Activated CD8-positive, alpha-beta T cell treated with anti-CD3 and anti-CD28 coated beads for 36 hours (primary cell): Measurements from ENCODE around the gene CTDSPL. TPM values are rescaled to one million over a fixed set of nuclear protein-coding genes. Genes with fewer than 3 reads are reported as not detected.

Experiments used
- ATAC-seq: fragments of 200-7000 bp; cut with Tn5 transposase; one replicate; pipeline ENCODE4 v1.10.0; 2021; ENCODE audit warnings: mild to moderate bottlenecking, moderate library complexity
- CTCF ChIA-PET: fragments of 350-600 bp; sonication (Branson Sonifier 250); formaldehyde crosslinking; loops from one replicate; lab custom pipeline; 2021; ENCODE audit warnings: antibody characterized with exemption; lab: Charles Lee
- POLR2A ChIA-PET: fragments of 350-600 bp; sonication (Branson Sonifier 250); formaldehyde crosslinking; loops from one replicate; lab custom pipeline; 2021; ENCODE audit warnings: antibody characterized with exemption; lab: Charles Lee
- DNase-seq: peaks from one replicate; pipeline ENCODE4 v3.0.0-alpha.2; 2020
- H3K27ac Mint-ChIP-seq: one replicate; pipeline ENCODE4 v1.8.0; 2021; ENCODE audit warnings: mild to moderate bottlenecking, mixed read lengths
- H3K27me3 Mint-ChIP-seq: one replicate; pipeline ENCODE4 v1.8.0; 2021; ENCODE audit warnings: mixed read lengths
- H3K36me3 Mint-ChIP-seq: one replicate; pipeline ENCODE4 v1.8.0; 2021; ENCODE audit warnings: low read depth, mixed read lengths
- H3K4me1 Mint-ChIP-seq: one replicate; pipeline ENCODE4 v1.8.0; 2021; ENCODE audit warnings: low read depth, mixed read lengths
- H3K4me3 Mint-ChIP-seq: one replicate; pipeline ENCODE4 v1.8.0; 2021; ENCODE audit warnings: mild to moderate bottlenecking, moderate library complexity, mixed read lengths
- H3K9me3 Mint-ChIP-seq: one replicate; pipeline ENCODE4 v1.8.0; 2021; ENCODE audit warnings: mixed read lengths
- intact Hi-C: fragments of 100-400 bp; cut with micrococcal nuclease; formaldehyde crosslinking; loops from one replicate; pipeline ENCODE4 v1.10.0; 2022
- total RNA-seq, 2 experiments: library from RNA; stranded (reverse); gene quantifications; one replicate each; pipeline ENCODE4 v1.2.3, GENCODE V29; 2021
- TF ChIP-seq, protein P1 (sequence below): fragments of 200-600 bp; IDR thresholded peaks from one replicate; pipeline ENCODE4 v1.8.0; 2022; ENCODE audit warnings: antibody characterized with exemption, mild to moderate bottlenecking

Gene CTDSPL
- total RNA-seq, 2 experiments from 2014 or later = 1.2 to 1.7 TPM

DNA sequence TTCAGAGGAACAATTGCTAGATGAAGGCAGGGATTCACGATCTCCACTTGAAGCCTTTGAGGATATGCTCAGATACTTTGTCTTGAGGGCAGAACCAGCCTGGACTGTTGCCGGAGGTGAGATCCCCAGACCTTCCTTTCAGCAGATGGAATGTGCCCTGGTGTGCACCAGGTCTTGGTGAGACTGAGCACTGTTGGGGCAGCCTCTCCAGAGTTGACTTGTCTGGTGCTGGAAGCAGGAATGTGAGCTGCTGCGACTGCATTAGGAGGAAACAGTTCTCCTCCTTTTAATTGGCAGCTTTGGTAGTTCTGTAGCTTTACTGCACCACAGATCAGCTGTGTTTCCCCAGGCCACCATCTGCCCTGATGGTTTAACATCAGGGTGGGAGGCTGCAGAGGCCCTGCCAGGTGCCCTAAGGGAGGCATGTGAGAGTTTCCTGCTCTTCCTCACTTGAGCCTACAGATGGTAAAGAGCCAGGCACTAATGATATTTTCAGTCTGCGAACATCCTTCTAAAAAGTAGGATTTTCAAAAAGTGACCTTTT lies 58.5 kb downstream of the CTDSPL start:
- ATAC-seq = no peak
- Mint-ChIP-seq H3K4me1 (peaks cover 3% of the 10 kb centered on the region), H3K27ac (no peak overlapping the region), H3K4me3 (no peak overlapping the region), H3K36me3 (no peaks in the 10 kb centered on the region), H3K27me3 (no peaks in the 10 kb centered on the region), H3K9me3 (peaks cover 2% of the 10 kb centered on the region)
- CTCF ChIA-PET = no interaction called here
- TF ChIP-seq, protein P1, sequence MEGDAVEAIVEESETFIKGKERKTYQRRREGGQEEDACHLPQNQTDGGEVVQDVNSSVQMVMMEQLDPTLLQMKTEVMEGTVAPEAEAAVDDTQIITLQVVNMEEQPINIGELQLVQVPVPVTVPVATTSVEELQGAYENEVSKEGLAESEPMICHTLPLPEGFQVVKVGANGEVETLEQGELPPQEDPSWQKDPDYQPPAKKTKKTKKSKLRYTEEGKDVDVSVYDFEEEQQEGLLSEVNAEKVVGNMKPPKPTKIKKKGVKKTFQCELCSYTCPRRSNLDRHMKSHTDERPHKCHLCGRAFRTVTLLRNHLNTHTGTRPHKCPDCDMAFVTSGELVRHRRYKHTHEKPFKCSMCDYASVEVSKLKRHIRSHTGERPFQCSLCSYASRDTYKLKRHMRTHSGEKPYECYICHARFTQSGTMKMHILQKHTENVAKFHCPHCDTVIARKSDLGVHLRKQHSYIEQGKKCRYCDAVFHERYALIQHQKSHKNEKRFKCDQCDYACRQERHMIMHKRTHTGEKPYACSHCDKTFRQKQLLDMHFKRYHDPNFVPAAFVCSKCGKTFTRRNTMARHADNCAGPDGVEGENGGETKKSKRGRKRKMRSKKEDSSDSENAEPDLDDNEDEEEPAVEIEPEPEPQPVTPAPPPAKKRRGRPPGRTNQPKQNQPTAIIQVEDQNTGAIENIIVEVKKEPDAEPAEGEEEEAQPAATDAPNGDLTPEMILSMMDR = no peak
- intact Hi-C loops = no loop called here
- no peak for DNase-seq
- POLR2A ChIA-PET = interaction anchor here (0.6 kb wide), 1 partner anchor 52 kb away, joined by 3 read pairs; no protein-coding TSS in a partner anchor

DNA sequence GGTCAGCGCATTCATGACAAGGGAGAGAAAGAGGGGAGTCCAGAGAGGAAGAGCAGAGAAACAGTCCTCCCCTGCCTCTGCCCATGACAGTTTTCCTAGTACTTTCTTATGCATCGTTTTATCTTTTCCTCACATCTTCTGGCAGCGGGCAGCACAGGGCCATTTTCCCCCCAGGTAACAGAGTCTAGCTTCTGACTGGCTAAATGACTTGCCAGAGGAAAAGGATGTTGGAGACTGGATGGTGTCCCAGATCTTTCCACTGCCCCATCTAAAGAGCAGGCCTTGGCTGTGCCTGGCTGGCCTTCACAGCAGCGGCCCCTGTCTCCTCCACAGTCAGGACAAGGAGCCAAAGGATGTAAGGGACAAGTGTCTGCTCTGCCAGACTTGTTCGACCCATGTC lies 59.3 kb downstream of the CTDSPL start:
- TF ChIP-seq, protein P1 = no peak
- CTCF ChIA-PET = no interaction called here
- POLR2A ChIA-PET = no interaction called here

GRCh38 chr3:37922721-37923568 lies 61.3 kb downstream of the CTDSPL start:
- TF ChIP-seq, protein P1 = no peak
- H3K36me3 Mint-ChIP-seq = no peaks in the 10 kb centered on the region
- H3K4me3 Mint-ChIP-seq = no peak overlapping the region
- CTCF ChIA-PET = interaction anchor here (1.1 to 2.0 kb wide), 3 partner anchors 12 to 51 kb away, joined by 4 to 5 read pairs (median 5); no protein-coding TSS in a partner anchor
- no peaks in the 10 kb centered on the region for H3K9me3 Mint-ChIP-seq
- ATAC-seq (peak; percentile 39), DNase-seq (no peak)
- no peaks in the 10 kb centered on the region for H3K27me3 Mint-ChIP-seq
- H3K4me1 Mint-ChIP-seq = peaks cover 3% of the 10 kb centered on the region
- no peak overlapping the region for H3K27ac Mint-ChIP-seq
- POLR2A ChIA-PET = no interaction called here
- intact Hi-C loops = no loop called here

More for the DNA sequence above, 59.3 kb downstream of the CTDSPL start:
- ATAC-seq (no peak), DNase-seq (no peak)
- Mint-ChIP-seq H3K27me3 (no peaks in the 10 kb centered on the region), H3K4me3 (no peak overlapping the region), H3K9me3 (no peaks in the 10 kb centered on the region), H3K4me1 (peaks cover 3% of the 10 kb centered on the region), H3K36me3 (no peaks in the 10 kb centered on the region), H3K27ac (no peak overlapping the region)
- intact Hi-C loops = no loop called here

GRCh38 chr3:37923569-37924040 lies 61.9 kb downstream of the CTDSPL start:
- no peak overlapping the region for H3K27ac Mint-ChIP-seq
- POLR2A ChIA-PET = no interaction called here

More at GRCh38 chr3:37923569-37924040, 61.9 kb downstream of the CTDSPL start:
- Mint-ChIP-seq H3K4me3 (no peak overlapping the region), H3K36me3 (no peaks in the 10 kb centered on the region), H3K9me3 (no peaks in the 10 kb centered on the region), H3K4me1 (peaks cover 3% of the 10 kb centered on the region), H3K27me3 (no peaks in the 10 kb centered on the region)
- ATAC-seq = no peak
- intact Hi-C loops = no loop called here
- CTCF ChIA-PET = interaction anchor here (0.9 to 2.0 kb wide), 3 partner anchors 10 to 51 kb away, joined by 3 to 5 read pairs (median 5); no protein-coding TSS in a partner anchor
- no peak for DNase-seq
- TF ChIP-seq, protein P1 = no peak
